HepG2 (cell line): ENCODE measurements around the gene GLT1D1. TPM values are rescaled to one million over a fixed set of nuclear protein-coding genes. Genes with fewer than 3 reads are reported as not detected.

ENCODE experiments used
- ATAC-seq: fragments of 200-7000 bp; cut with Tn5 transposase; 3 replicates; pipeline ENCODE4 v1.9.1; 2020; ENCODE audit warnings: mild to moderate bottlenecking, moderate library complexity
- BruUV-seq: library from RNA; stranded (reverse); fragments of 400-500 nt; replicated peaks from 2 replicates; lab custom pipeline; 2021; lab: Mats Ljungman, UMichigan
- CTCF ChIA-PET: fragments of 300-600 bp; formaldehyde crosslinking; extraction: SDS; loops from one replicate; lab custom pipeline; 2021; ENCODE audit warnings: low total read pairs, inconsistent platforms, low intra/inter-chr PET ratio; lab: Yijun Ruan, JAX
- POLR2A ChIA-PET: fragments of 350-600 bp; sonication (Branson Sonifier 250); formaldehyde crosslinking; loops from one replicate; lab custom pipeline; 2020; ENCODE audit warnings: antibody characterized with exemption, inconsistent platforms; lab: Yijun Ruan, JAX
- DNase-seq: peaks from one replicate; pipeline ENCODE4 v3.0.0-alpha.2; 2015; ENCODE audit warnings: low spot score
- FAIRE-seq: peaks from 3 replicates; lab custom pipeline; 2011; peaks lifted over from hg19 to GRCh38; lab: Jason Lieb, UNC
- H2AFZ ChIP-seq: one replicate; pipeline ENCODE4 v1.6.1; 2011; ENCODE audit warnings: low read length, inconsistent platforms
- H3K27ac ChIP-seq: fragments of 300-600 bp; 3 replicates; pipeline ENCODE4 v1.8.0; 2011; ENCODE audit warnings: mixed run types, mild to moderate bottlenecking, mixed read lengths, low read length, inconsistent platforms; ENCODE audit not compliant: insufficient read depth; ENCODE audit errors: extremely low read length
- H3K27me3 ChIP-seq, 2 experiments: fragments of 200-600 bp in 1 of 2; 2 replicates in 1 of 2; 3 replicates in 1 of 2; pipeline versions ENCODE4 v1.6.0 to v1.8.0; 2011; ENCODE audit warnings: low read length in 2 of 2, mild to moderate bottlenecking in 2 of 2, moderate library complexity in 2 of 2, inconsistent platforms in 1 of 2; ENCODE audit not compliant: insufficient read depth in 2 of 2, control insufficient read depth in 1 of 2
- H3K36me3 ChIP-seq, 2 experiments: fragments of 200-600 bp in 1 of 2; replicated peaks in 1 of 2; 2 replicates in 1 of 2; 3 replicates in 1 of 2; pipeline versions ENCODE4 v1.5.1 to v1.8.0; 2011; ENCODE audit warnings: low read length in 2 of 2, inconsistent platforms in 1 of 2; ENCODE audit not compliant: insufficient read depth in 2 of 2, control insufficient read depth in 1 of 2
- H3K4me1 ChIP-seq: 2 replicates; pipeline ENCODE4 v1.5.1; 2012; ENCODE audit warnings: low read length, inconsistent platforms; ENCODE audit not compliant: insufficient read depth
- H3K4me2 ChIP-seq: 2 replicates; pipeline ENCODE4 v1.6.0; 2011; ENCODE audit warnings: low read depth, low read length, inconsistent platforms
- H3K4me3 ChIP-seq, 3 experiments: fragments of 200-600 bp in 1 of 3; sonication (generic), shearing (Covaris generic) in 1 of 3; replicated peaks in 1 of 3; 2 replicates each; pipeline ENCODE4 v1.5.1; 2011 to 2016; ENCODE audit warnings: low read length in 3 of 3, inconsistent platforms in 2 of 3, low read depth in 2 of 3, mild to moderate bottlenecking in 2 of 3, control low read depth in 1 of 3, mixed read lengths in 1 of 3; ENCODE audit not compliant: insufficient read depth in 1 of 3
- H3K79me2 ChIP-seq: one replicate; pipeline ENCODE4 v1.6.1; 2011; ENCODE audit warnings: low read length, inconsistent platforms; ENCODE audit not compliant: insufficient read depth
- H3K9ac ChIP-seq: 2 replicates; pipeline ENCODE4 v1.6.0; 2011; ENCODE audit warnings: mild to moderate bottlenecking, low read depth, low read length, inconsistent platforms; ENCODE audit not compliant: insufficient read depth
- H3K9me3 ChIP-seq: 2 replicates; pipeline ENCODE4 v1.5.1; 2012; ENCODE audit warnings: mild to moderate bottlenecking, low read length
- H4K20me1 ChIP-seq: 2 replicates; pipeline ENCODE4 v1.6.0; 2011; ENCODE audit warnings: inconsistent platforms, mild to moderate bottlenecking, low read length, moderate library complexity; ENCODE audit not compliant: insufficient read depth
- ARID2 ChIP-seq: sonication (generic); formaldehyde crosslinking; IDR thresholded peaks from 2 replicates; pipeline ENCODE4 v1.8.1; 2022; ENCODE audit warnings: mild to moderate bottlenecking, missing genetic modification reagents, borderline replicate concordance
- ARID5B ChIP-seq: IDR thresholded peaks from 2 replicates; pipeline ENCODE4 v1.4.0; 2020; ENCODE audit warnings: mild to moderate bottlenecking, missing genetic modification reagents
- ELF4 ChIP-seq: sonication (generic); formaldehyde crosslinking; IDR thresholded peaks from 2 replicates; pipeline ENCODE4 v1.5.0; 2020; ENCODE audit warnings: missing genetic modification reagents, mild to moderate bottlenecking, moderate library complexity, borderline replicate concordance
- FOXA1 ChIP-seq, 2 experiments: fragments of 450-650 bp in 1 of 2; sonication (generic) in 1 of 2; formaldehyde crosslinking in 1 of 2; IDR thresholded peaks; 2 replicates each; pipeline versions ENCODE4 v1.4.0 to v1.6.1; 2016 to 2020; ENCODE audit warnings: missing genetic modification reagents in 1 of 2
- SMC3 ChIP-seq: IDR thresholded peaks from 2 replicates; pipeline ENCODE4 v1.6.1; 2011; ENCODE audit warnings: low read length, improper control_type of control experiment
- SRSF9 ChIP-seq: fragments of 200-400 bp; formaldehyde crosslinking; IDR thresholded peaks from 2 replicates; pipeline ENCODE4 v1.6.1; 2018; ENCODE audit warnings: borderline replicate concordance, mild to moderate bottlenecking, low read depth, low read length; ENCODE audit not compliant: insufficient read depth, poor library complexity, severe bottlenecking
- USF2 ChIP-seq, 2 experiments: sonication (generic) in 1 of 2; formaldehyde crosslinking in 1 of 2; IDR thresholded peaks; 2 replicates each; pipeline versions ENCODE4 v1.5.1 to v1.6.1; 2011 to 2020; ENCODE audit warnings: borderline replicate concordance in 1 of 2, low read depth in 1 of 2, low read length in 1 of 2, mild to moderate bottlenecking in 1 of 2, missing genetic modification reagents in 1 of 2, moderate library complexity in 1 of 2
- ZBTB49 ChIP-seq: sonication (generic); formaldehyde crosslinking; IDR thresholded peaks from 2 replicates; pipeline ENCODE4 v1.4.0; 2020; ENCODE audit warnings: missing genetic modification reagents, borderline replicate concordance
- ZNF101 ChIP-seq: sonication (generic); formaldehyde crosslinking; IDR thresholded peaks from 2 replicates; pipeline ENCODE4 v1.4.0; 2020; ENCODE audit warnings: mild to moderate bottlenecking, low read depth, missing genetic modification reagents, borderline replicate concordance
- ZNF33A ChIP-seq: sonication (generic); formaldehyde crosslinking; IDR thresholded peaks from 2 replicates; pipeline ENCODE4 v1.5.1; 2020; ENCODE audit warnings: missing genetic modification reagents, mild to moderate bottlenecking, moderate library complexity, borderline replicate concordance
- ZNF598 ChIP-seq: sonication (generic); formaldehyde crosslinking; IDR thresholded peaks from 2 replicates; pipeline ENCODE4 v1.5.1; 2020; ENCODE audit warnings: mild to moderate bottlenecking, missing genetic modification reagents, borderline replicate concordance
- ZNF75D ChIP-seq: sonication (generic); formaldehyde crosslinking; IDR thresholded peaks from 2 replicates; pipeline ENCODE4 v1.8.1; 2023; ENCODE audit warnings: missing genetic modification reagents, mild to moderate bottlenecking, borderline replicate concordance
- ZNF800 ChIP-seq: sonication (generic); formaldehyde crosslinking; IDR thresholded peaks from 2 replicates; pipeline ENCODE4 v1.4.0; 2020; ENCODE audit warnings: missing genetic modification reagents
- whole genome bisulfite sequencing: methylation state at CpG from one replicate; pipeline ENCODE4 v1.1.6; 2017; ENCODE audit warnings: low lambda C conversion rate; 5-methylcytosine and 5-hydroxymethylcytosine counted together
- in situ Hi-C: cut with HindIII; loops from 2 replicates; pipeline ENCODE4 v1.10.0; 2017; ENCODE audit warnings: low pct_unique_long_range_greater_than_20kb; ENCODE audit not compliant: extremely low pct_ligation_motif_present
- intact Hi-C: fragments of 100-400 bp; cut with micrococcal nuclease; formaldehyde crosslinking; loops from one replicate; pipeline ENCODE4 v1.10.0; 2022; ENCODE audit not compliant: unreplicated experiment
- polyA plus RNA-seq, 8 experiments: library from polyadenylated mRNA; depleted of rRNA in 3 of 8; stranded (reverse) in 7 of 8; unstranded in 1 of 8; fragments of >200 nt; fragmentation: Illumina TruSeq in 4 of 8; extraction: Trizol in 4 of 8; gene quantifications; 2 replicates each; pipeline versions ENCODE4 v1.2.1 to v1.2.3, GENCODE V29; 2011 to 2016; ENCODE audit warnings: low read depth in 4 of 8, missing spikeins in 1 of 8, mixed read lengths in 1 of 8; ENCODE audit not compliant: insufficient read depth in 1 of 8
- total RNA-seq, 5 experiments: library from RNA; depleted of rRNA; stranded (reverse); fragments of >200 nt; fragmentation: Illumina TruSeq; extraction: Trizol; gene quantifications; 2 replicates each; pipeline ENCODE4 v1.2.3, GENCODE V29; 2016; ENCODE audit warnings: low read depth in 1 of 5

GLT1D1 gene
- total and polyA plus RNA-seq, 2 of the 13 experiments (the other 11 are each of a cell fraction or from before 2014, with no cell fraction given) = 0.09 to 0.17 TPM

GRCh38 chr12:128833418-128833817 lies 19.9 kb upstream of the GLT1D1 start:
- FAIRE-seq (no peak), ATAC-seq (no peak), DNase-seq (no peak)
- Histone ChIP-seq H3K27ac (no peak overlapping the region), H2AFZ (no peak overlapping the region), H3K79me2 (no peaks in the 10 kb centered on the region), H3K9ac (no peak overlapping the region), H3K36me3 (no peaks in the 10 kb centered on the region), H3K9me3 (no peaks in the 10 kb centered on the region), H3K27me3 (no peaks in the 10 kb centered on the region), H3K4me2 (no peak overlapping the region), H3K4me1 (no peaks in the 10 kb centered on the region), H3K4me3 (no peak overlapping the region), H4K20me1 (no peaks in the 10 kb centered on the region)
- CTCF ChIA-PET = no interaction called here
- POLR2A ChIA-PET = no interaction called here
- 76% methylated on average over 10 of the region's 10 CpGs for WGBS
- in situ Hi-C loops (no loop called here), intact Hi-C loops (no loop called here)
- no TSS peak for BruUV-seq
- TF ChIP-seq ZNF598 (CRISPR knock-in tag) (no peak), SMC3 (no peak), ARID2 (CRISPR knock-in tag) (no peak), SRSF9 (no peak), ARID5B (no peak), ZNF800 (CRISPR knock-in tag) (no peak), FOXA1 (IDR thresholded peaks at IDR 0.05) (no peak), FOXA1 (CRISPR knock-in tag; IDR thresholded peaks at IDR 0.05) (no peak), ZNF75D (CRISPR knock-in tag) (no peak), ZNF33A (CRISPR knock-in tag) (no peak), ZBTB49 (CRISPR knock-in tag) (no peak), ELF4 (CRISPR knock-in tag) (no peak), ZNF101 (CRISPR knock-in tag) (no peak), USF2 (IDR thresholded peaks at IDR 0.05; ENCODE audit: low read depth, low read length) (no peak), USF2 (CRISPR knock-in tag; IDR thresholded peaks at IDR 0.05; ENCODE audit: borderline replicate concordance) (no peak)
